Activated T-cell treated with anti-CD3 and anti-CD28 coated beads, Interleukin-2, amount 50 U/mL, for 24 hours (primary cell): ENCODE measurements around the gene TSSK2.
A peak's percentile ranks its signal among the peaks of the same experiment; 100 is the strongest.

Experiments
- DNase-seq: peaks from one replicate; pipeline ENCODE4 v3.0.0-alpha.2; 2020
- H3K27ac Mint-ChIP-seq: 2 replicates; pipeline ENCODE4 v1.8.0; 2020; ENCODE audit warnings: mild to moderate bottlenecking, mixed read lengths
- H3K27me3 Mint-ChIP-seq: 2 replicates; pipeline ENCODE4 v1.8.0; 2020; ENCODE audit warnings: mixed read lengths
- H3K36me3 Mint-ChIP-seq: 2 replicates; pipeline ENCODE4 v1.8.0; 2020; ENCODE audit warnings: low read depth, mixed read lengths
- H3K4me1 Mint-ChIP-seq: 2 replicates; pipeline ENCODE4 v1.8.0; 2020; ENCODE audit warnings: low read depth, mixed read lengths
- H3K4me3 Mint-ChIP-seq: 2 replicates; pipeline ENCODE4 v1.8.0; 2020; ENCODE audit warnings: mild to moderate bottlenecking, moderate library complexity, mixed read lengths
- H3K9me3 Mint-ChIP-seq: 2 replicates; pipeline ENCODE4 v1.8.0; 2020; ENCODE audit warnings: mixed read lengths

TSSK2 gene

DNA sequence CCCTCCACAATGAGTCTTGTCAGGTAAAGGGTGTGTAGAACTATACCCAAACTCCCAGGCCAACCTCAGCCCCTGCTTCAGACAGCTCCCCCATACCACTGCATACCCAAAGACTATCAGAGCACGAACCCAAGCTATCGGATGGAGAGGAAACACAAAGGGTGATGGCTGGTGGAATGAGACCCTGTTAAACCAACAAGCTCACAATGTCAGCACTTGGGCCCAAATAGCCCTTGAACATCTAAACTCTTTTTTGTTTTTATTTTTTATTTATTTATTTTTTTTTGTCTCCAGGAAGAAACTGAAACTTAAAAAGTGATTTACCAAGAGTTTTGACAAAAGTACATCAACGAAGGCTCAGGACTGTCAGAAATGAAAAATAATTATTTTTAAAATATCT, 19.5 kb upstream of the TSSK2 start:
- Mint-ChIP-seq H3K27ac (peak overlapping the region; percentile 81), H3K4me3 (no peak overlapping the region), H3K9me3 (no peaks in the 10 kb centered on the region), H3K36me3 (peaks cover 18% of the 10 kb centered on the region), H3K27me3 (no peaks in the 10 kb centered on the region), H3K4me1 (peaks cover 76% of the 10 kb centered on the region)
- DNase-seq = no peak

DNA sequence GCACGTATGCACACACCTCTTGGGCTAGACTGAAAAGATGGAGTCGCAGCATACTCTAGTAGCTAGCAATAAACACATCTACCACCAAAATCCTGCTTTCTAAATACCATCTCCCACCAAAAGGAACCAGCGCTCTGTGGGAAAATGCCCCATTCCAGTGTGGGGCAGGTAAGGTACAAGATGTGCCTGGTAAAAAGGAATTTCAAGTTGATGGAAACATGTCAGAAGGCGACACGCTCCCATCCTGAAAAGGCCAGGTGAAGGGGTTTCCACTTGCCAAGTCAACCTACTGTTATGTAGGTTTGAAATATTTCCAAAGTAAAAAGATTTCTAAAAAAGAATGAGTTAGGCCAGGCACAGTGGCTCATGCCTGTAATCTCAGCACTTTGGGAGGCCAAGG, 17.7 kb upstream of the TSSK2 start:
- H3K27me3 Mint-ChIP-seq = no peaks in the 10 kb centered on the region
- H3K36me3 Mint-ChIP-seq = peaks cover 21% of the 10 kb centered on the region
- peaks cover 78% of the 10 kb centered on the region for H3K4me1 Mint-ChIP-seq
- no peak overlapping the region for H3K27ac Mint-ChIP-seq
- H3K9me3 Mint-ChIP-seq = no peaks in the 10 kb centered on the region
- DNase-seq = no peak
- H3K4me3 Mint-ChIP-seq = no peak overlapping the region

DNA sequence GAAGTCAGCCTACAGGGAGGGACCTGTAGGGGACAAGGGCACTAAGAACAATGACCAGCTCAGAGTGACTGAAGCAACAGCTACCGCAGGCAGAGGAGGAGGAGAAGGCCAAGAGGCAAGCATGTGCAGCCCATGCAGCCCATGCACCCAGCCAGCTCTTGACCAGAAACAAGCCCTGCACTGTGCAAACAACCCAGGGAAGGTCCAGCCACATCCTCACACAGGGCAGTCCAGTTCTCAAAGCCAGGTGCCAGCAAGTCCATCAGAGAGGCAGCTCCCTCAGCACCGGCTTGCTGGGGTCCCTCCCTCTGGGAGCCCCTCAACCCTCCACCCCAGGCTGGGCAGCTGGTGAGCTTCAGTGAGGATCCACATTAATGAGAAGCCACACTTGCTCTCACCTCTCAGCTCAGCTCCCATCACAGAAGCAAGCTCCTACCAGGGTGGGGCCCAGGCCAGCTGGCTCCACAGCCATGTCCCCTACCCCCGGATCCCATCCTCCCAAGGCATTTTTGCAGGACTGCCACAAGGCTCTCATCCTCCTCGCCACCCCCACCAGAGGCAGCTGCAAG, 16.0 kb upstream of the TSSK2 start:
- peak overlapping the region; percentile 60 for H3K27ac Mint-ChIP-seq
- H3K4me1 Mint-ChIP-seq = peaks cover 77% of the 10 kb centered on the region
- H3K36me3 Mint-ChIP-seq = peaks cover 32% of the 10 kb centered on the region
- H3K9me3 Mint-ChIP-seq = no peaks in the 10 kb centered on the region
- no peak for DNase-seq
- H3K27me3 Mint-ChIP-seq = no peaks in the 10 kb centered on the region
- no peak overlapping the region for H3K4me3 Mint-ChIP-seq

DNA sequence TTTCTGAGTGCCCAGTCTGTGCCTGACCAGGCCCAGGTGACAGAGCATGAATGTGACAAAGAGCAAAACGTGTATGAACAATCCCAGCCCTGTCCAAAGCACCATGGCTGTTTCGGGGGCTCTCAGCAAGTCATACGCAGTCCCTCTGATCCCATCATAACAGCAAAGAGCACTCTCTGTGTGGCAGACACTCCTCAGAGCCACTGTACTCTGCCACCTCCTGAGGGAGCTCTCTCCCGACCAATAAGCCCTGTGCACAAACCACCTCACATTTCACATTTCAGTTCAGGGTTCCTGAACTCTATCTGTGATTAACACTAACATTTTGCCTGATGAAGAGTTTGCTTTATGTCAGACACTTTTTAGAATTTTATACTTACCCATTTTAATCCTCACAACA, 15.5 kb upstream of the TSSK2 start:
- DNase-seq = no peak
- Mint-ChIP-seq H3K27ac (peak overlapping the region; percentile 67), H3K9me3 (no peaks in the 10 kb centered on the region), H3K36me3 (peaks cover 37% of the 10 kb centered on the region), H3K27me3 (no peaks in the 10 kb centered on the region), H3K4me3 (no peak overlapping the region), H3K4me1 (peaks cover 78% of the 10 kb centered on the region)

DNA sequence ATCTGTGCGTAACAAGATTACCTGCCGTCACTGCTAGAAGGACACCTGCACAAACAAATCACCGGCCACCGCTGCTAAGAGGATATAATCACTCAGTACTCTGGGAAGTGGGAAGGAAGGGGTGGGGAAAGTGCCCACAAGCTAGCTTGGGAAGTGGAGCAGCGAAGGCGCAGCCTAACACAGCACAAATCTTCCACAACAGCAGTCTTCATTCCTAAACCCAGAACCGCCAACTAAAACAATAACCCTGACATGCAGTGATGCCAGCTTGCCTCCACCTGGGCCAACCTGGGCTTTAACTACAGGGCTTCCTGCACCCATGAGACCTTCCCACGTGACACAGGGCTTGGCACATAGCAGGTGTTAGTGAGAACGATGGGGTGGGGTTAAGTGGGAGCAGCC, 14.0 kb upstream of the TSSK2 start:
- Mint-ChIP-seq H3K4me3 (no peak overlapping the region), H3K4me1 (peaks cover 77% of the 10 kb centered on the region), H3K36me3 (peaks cover 42% of the 10 kb centered on the region), H3K27me3 (no peaks in the 10 kb centered on the region), H3K27ac (no peak overlapping the region), H3K9me3 (no peaks in the 10 kb centered on the region)
- DNase-seq = no peak

DNA sequence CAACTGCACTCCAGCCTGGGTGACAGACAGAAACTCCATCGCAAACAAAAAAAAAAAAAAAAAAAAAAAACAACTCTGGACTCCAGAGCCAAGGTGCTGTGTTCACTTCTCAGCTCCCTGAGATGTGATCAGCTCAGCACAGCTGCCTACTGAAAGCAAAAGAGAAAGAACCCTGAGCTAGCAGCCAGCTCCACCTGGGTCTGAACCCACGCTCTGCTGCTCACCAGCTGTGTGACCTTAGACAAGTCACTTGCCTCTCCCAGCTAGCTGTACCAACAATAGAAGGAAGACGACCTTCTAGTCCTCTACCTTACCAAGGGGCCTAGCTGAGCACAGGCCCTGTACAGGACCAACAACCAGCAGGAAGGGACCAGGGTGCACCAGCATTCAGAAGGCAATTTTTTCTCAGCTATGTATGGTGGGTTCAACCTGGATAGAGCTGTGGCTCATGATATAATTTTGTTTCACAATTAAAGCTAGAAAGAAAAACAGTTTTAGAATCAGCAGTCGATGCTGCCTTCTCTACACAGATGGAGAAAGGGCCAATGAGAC, 12.7 kb upstream of the TSSK2 start:
- DNase-seq = peak; percentile 47
- Mint-ChIP-seq H3K4me3 (no peak overlapping the region), H3K4me1 (peaks cover 77% of the 10 kb centered on the region), H3K36me3 (peaks cover 40% of the 10 kb centered on the region), H3K27ac (peak overlapping the region; percentile 45), H3K9me3 (no peaks in the 10 kb centered on the region), H3K27me3 (no peaks in the 10 kb centered on the region)

DNA sequence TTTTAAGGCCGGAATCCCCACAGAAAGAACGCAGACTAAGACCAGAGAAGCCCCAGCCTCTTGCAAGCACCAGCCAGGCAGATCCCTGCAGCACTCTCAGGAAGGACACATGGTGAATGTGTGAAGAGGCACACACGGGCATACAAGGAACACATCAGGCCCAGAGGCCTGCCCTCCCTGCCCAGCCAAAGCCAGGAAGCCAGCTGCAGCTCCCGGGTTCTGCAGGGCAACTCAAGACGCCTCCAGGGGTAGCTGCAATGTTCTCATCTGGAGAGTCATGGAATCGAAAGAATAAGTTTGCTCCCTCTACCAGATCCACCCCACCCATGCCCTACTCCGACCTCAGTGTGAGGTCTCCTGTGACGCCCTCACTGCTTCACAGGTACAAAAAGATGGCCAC, 11.2 kb upstream of the TSSK2 start:
- peak overlapping the region; percentile 92 for H3K4me3 Mint-ChIP-seq
- H3K36me3 Mint-ChIP-seq = peaks cover 35% of the 10 kb centered on the region
- no peaks in the 10 kb centered on the region for H3K9me3 Mint-ChIP-seq
- peak overlapping the region; percentile 65 for H3K27ac Mint-ChIP-seq
- no peaks in the 10 kb centered on the region for H3K27me3 Mint-ChIP-seq
- DNase-seq = no peak
- peaks cover 71% of the 10 kb centered on the region for H3K4me1 Mint-ChIP-seq

DNA sequence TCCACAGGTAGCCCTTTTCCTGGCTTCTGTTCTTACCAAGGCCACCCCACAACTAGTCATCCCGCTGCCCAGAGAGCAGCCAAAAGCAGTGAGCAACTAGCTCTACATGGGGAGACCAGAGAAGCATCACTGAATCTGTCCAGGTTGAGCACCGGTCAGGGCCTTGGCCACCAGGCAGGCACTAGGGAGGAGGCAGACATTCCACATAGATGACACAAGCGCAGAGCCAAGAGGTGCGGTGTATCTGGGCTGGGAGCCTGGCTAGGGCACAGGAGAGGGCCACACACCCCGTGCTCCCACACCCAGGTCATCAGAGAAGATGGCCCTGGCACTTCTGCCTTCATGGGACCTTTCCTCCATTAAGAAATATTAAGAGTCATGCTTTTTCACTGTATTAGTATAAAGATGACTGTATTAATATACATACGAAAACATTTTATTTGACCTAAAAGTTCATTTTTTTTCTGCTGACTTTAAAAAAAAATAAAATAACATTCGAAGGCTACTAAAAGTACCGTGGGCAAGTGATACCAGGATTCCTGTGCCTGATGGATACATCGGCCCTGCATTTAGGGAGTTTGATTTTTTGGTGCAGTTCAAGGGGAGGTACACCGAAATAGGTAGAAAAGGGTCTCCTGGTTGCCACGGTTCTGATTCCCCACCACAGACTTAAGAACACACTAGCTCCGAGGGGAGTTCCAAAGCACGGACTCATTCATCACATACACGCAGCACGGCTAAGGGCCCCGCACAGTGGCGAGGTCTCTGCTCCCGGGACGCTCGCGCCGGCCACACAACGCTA, 10.1 kb upstream of the TSSK2 start:
- peaks cover 61% of the 10 kb centered on the region for H3K4me1 Mint-ChIP-seq
- peaks cover 27% of the 10 kb centered on the region for H3K36me3 Mint-ChIP-seq
- H3K27me3 Mint-ChIP-seq = no peaks in the 10 kb centered on the region
- H3K27ac Mint-ChIP-seq = peak overlapping the region; percentile 85
- no peaks in the 10 kb centered on the region for H3K9me3 Mint-ChIP-seq
- no peak for DNase-seq
- H3K4me3 Mint-ChIP-seq = peak overlapping the region; percentile 92

DNA sequence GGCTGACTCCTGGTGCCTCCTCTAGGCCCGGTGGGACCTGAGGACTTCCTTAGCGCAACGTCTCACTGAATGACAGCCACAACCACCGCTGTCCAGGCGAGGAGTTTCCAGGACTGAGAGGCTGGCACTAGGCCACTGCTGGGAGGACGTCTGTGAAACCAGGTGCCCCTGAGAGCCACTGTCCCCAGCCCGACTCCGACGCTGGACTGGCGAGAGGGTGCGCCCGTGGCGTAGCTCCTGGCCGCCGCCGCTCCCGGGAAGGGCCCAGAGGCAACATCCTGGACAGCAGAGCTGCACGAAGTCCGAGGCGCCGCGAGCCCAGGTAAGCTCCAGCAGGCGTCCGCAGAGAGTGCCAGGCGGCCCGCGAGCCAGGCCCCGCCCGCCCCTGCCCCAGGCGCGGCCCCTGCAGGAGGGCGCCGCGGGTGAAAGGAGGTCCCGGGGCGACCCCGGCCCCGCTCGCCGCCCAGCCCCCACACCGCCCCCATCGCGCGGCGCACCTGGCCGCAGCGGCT, 9.4 kb upstream of the TSSK2 start:
- no peaks in the 10 kb centered on the region for H3K9me3 Mint-ChIP-seq
- H3K4me3 Mint-ChIP-seq = peak overlapping the region; percentile 92
- peaks cover 24% of the 10 kb centered on the region for H3K36me3 Mint-ChIP-seq
- peaks cover 54% of the 10 kb centered on the region for H3K4me1 Mint-ChIP-seq
- no peaks in the 10 kb centered on the region for H3K27me3 Mint-ChIP-seq
- peak; percentile 62 for DNase-seq
- peak overlapping the region; percentile 85 for H3K27ac Mint-ChIP-seq

DNA sequence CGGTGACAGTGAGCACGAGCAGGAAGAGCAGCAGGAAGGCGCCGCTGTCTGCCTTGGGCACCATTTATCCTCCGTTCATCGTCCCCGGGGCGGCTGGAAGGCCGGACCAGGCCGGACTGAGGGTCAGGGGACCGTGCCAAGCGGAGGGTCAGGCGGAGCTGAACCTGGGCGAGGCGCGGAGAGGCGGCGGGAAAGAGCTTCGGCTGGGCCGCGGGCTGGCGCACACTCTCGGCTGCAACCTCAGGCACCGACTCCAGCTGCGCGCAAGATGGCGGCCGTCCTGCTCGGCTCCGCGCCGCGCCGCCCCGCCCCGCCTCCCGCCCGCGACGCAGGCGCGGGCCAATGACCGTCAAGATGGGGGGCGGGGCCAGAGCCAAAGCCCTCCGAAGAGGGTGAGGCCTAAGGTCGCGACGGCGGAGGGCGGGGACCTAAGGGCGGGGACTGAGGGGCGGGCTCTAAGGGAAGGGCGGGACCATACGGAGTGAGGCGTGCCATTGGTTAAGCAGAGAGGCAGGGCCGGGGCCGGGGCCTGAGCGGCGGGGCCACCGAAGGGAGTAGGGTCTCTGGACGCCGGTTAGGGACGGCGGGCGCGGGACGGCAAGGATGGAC, 8.9 kb upstream of the TSSK2 start, which contains the start of gene DGCR2:
TSS of gene DGCR2 (minus strand) at position 270 of the 609 bp plus-strand sequence. CDS start at position 64, 206 bp downstream.
- H3K4me1 Mint-ChIP-seq = peaks cover 49% of the 10 kb centered on the region
- H3K36me3 Mint-ChIP-seq = peaks cover 24% of the 10 kb centered on the region
- DNase-seq = peak; percentile 96
- no peaks in the 10 kb centered on the region for H3K9me3 Mint-ChIP-seq
- peak within 1 kb of the TSS; percentile 92 for H3K4me3 Mint-ChIP-seq
- peak within 1 kb of the TSS; percentile 85 for H3K27ac Mint-ChIP-seq
- no peaks in the 10 kb centered on the region for H3K27me3 Mint-ChIP-seq

DNA sequence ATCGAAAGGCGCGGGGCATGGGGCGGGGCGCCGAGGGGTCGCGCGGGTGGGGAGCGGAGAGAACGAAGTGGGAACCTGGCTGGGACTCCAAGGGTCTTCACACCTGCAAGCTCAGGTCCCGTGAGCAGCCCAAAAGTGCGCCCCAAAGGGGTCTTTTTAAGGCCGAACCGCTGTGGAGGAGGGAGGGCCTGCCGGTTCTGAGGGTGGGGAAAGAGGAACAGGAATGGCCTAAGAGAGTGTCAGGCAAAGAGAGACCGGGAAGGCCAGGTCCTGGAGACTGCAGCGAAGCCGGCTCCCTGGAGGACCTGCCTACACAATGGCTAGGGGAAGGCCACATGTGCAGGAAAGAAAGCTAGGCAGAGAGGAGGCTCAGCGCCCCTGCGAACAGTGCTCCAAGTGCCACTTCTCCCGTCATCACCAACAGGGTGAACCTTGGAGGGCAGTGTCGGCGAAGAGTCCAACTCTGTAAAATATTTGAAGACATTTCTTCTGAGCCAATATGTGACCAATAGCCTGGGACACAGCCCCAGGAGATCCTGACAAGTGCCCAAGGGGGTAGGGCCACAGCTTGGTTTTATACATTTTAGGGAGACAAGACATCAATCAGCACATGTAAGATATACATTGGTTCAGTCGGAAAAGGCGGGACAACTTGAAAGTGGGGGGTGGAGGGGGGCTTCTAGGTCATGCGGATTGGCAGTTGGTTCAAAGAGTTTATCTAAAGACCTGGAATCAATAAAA, 8.2 kb upstream of the TSSK2 start:
- peak overlapping the region; percentile 84 for H3K27ac Mint-ChIP-seq
- DNase-seq = no peak
- peak overlapping the region; percentile 79 for H3K4me3 Mint-ChIP-seq
- H3K36me3 Mint-ChIP-seq = peaks cover 21% of the 10 kb centered on the region
- peaks cover 42% of the 10 kb centered on the region for H3K4me1 Mint-ChIP-seq
- no peaks in the 10 kb centered on the region for H3K27me3 Mint-ChIP-seq
- H3K9me3 Mint-ChIP-seq = no peaks in the 10 kb centered on the region

DNA sequence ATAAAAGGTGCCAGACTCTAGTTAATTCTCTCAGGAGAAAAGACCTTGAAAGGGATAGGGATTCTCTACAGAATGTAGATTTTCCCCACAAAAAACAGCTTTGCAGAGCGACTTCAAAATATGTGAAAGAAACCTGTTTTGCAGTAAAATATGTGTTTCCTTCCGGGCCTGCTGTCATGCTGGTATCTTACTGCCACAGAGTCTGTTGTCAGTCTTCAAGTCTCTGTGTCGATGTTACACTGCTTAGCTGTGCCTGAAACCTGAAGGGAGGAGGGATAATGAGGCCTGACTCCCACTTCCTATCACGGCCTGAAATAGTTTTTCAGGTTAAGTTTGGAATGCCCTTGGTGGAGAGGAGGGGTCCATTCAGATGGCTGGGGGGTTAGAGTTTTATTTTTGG, 7.2 kb upstream of the TSSK2 start:
- Mint-ChIP-seq H3K27ac (no peak overlapping the region), H3K9me3 (no peaks in the 10 kb centered on the region), H3K4me1 (peaks cover 33% of the 10 kb centered on the region), H3K27me3 (no peaks in the 10 kb centered on the region), H3K4me3 (no peak overlapping the region), H3K36me3 (peaks cover 17% of the 10 kb centered on the region)
- no peak for DNase-seq

DNA sequence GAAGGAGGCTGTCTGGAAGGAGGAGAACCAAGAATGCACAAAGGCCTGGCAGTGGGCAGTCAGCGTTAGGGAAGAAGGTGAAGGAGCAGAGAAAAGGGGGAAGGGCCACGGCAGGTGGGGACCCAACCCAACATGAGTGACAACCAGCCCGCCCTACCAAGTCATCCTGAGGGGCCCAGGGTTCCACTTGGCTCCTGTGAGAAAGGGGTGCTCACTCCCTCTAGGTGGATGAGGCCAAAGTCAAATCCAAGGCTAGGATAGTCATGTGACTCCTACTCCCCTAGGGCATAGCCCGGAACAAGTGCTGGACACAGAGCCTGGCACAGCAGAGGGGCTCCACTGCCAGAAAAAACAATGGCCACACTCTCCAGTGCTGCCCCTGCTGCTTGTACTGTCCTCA, 6.7 kb upstream of the TSSK2 start:
- H3K36me3 Mint-ChIP-seq = peaks cover 16% of the 10 kb centered on the region
- peaks cover 29% of the 10 kb centered on the region for H3K4me1 Mint-ChIP-seq
- H3K9me3 Mint-ChIP-seq = no peaks in the 10 kb centered on the region
- H3K27ac Mint-ChIP-seq = no peak overlapping the region
- H3K4me3 Mint-ChIP-seq = no peak overlapping the region
- no peak for DNase-seq
- no peaks in the 10 kb centered on the region for H3K27me3 Mint-ChIP-seq

DNA sequence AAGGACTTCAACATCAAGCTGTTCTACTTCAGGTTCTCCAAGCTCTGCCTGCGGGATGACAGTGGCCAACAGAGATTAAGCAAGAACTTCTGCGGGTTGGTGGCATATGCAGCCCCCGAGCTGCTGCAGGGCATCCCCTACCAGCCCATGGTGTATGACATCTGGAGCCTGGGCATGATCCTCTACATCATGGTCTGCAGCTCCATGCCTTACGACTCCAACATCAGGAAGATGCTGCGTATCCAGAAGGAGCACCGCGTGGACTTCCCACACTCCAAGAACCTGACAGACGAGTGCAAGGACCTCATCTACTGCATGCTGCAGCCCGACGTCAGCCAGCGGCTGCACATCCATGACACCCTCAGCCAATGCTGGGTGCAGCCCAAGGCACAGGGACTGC, 6.1 kb upstream of the TSSK2 start:
- Mint-ChIP-seq H3K9me3 (no peaks in the 10 kb centered on the region), H3K27ac (no peak overlapping the region), H3K4me3 (no peak overlapping the region), H3K27me3 (no peaks in the 10 kb centered on the region), H3K4me1 (peaks cover 24% of the 10 kb centered on the region), H3K36me3 (peaks cover 11% of the 10 kb centered on the region)
- no peak for DNase-seq
